ENCODE measurements around the gene DEGS2.

The DEGS2 gene

DNA sequence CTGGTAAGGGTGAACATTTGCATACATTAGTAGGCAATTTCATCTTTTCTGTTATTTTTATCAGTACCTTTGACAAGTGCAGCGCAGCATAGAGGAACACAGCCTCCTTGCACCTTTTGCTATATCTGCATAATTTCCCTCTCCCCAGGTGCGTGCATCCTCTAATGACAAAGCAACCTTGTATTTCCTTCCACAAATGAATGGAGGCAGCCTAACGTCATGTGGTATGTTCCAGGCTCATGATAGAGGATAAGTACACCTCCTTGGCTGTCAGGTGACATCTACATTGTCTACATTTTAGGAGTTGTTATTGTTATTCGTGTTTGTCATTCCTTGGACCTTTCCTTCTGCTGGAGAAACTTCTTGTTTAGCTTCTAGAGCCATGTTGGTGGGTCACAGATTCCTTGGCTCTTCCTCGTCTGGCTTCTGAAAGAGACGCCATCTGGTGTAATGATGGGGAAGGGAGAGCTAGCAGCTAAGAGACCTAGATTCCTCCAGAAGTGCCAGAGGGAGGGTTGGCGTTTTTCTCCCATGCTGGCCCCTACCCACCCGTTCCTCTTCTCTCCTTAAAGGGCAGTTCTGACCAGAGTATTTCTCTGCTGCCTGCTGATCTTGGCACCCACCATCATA is 57.2 kb downstream of the DEGS2 start:
- DNase-seq (ENCODE audit: low read depth) = no peak
- TF ChIP-seq, protein P1, sequence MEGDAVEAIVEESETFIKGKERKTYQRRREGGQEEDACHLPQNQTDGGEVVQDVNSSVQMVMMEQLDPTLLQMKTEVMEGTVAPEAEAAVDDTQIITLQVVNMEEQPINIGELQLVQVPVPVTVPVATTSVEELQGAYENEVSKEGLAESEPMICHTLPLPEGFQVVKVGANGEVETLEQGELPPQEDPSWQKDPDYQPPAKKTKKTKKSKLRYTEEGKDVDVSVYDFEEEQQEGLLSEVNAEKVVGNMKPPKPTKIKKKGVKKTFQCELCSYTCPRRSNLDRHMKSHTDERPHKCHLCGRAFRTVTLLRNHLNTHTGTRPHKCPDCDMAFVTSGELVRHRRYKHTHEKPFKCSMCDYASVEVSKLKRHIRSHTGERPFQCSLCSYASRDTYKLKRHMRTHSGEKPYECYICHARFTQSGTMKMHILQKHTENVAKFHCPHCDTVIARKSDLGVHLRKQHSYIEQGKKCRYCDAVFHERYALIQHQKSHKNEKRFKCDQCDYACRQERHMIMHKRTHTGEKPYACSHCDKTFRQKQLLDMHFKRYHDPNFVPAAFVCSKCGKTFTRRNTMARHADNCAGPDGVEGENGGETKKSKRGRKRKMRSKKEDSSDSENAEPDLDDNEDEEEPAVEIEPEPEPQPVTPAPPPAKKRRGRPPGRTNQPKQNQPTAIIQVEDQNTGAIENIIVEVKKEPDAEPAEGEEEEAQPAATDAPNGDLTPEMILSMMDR (IDR thresholded peaks at IDR 0.05; ENCODE audit: control insufficient read depth, insufficient read depth, low read depth, low read length, missing control alignments) = no peak
- H3K4me3 ChIP-seq (ENCODE audit: control insufficient read depth, low read depth, low read length) = no peak overlapping the region

DNA sequence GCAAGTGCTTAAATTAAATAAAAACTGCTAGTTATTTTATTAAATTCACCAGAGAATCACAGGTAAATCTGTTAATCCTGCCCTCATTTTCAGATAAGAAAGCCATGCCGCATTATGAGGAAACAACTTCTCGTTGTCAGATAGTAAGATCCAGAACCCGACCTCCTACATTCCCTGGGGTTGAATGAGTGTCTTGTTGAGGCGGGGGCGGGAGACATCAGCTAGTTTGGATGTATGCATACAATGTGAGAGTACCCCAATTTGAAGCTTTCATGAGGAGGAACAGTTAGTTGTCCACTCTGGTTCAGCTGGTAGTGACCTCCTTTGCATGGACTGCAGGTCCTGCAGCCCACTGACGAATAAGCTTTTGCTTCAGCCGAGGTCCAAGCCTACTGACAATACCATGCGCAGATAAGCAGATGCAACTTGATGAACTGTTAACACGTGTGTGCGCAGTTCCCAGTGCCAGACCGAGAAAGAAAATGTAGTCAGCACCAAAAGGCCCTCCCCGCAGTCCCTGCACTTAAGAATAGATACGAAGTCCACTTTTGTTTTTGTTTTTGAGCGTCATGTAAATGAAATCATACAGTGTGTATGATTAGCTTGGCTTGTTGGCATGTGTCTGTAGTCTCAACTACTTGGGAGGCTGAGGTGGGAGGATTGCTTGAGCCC is 59.3 kb downstream of the DEGS2 start:
- TF ChIP-seq, protein P1 (IDR thresholded peaks at IDR 0.05; ENCODE audit: control insufficient read depth, insufficient read depth, low read depth, low read length, missing control alignments) = no peak

DNA sequence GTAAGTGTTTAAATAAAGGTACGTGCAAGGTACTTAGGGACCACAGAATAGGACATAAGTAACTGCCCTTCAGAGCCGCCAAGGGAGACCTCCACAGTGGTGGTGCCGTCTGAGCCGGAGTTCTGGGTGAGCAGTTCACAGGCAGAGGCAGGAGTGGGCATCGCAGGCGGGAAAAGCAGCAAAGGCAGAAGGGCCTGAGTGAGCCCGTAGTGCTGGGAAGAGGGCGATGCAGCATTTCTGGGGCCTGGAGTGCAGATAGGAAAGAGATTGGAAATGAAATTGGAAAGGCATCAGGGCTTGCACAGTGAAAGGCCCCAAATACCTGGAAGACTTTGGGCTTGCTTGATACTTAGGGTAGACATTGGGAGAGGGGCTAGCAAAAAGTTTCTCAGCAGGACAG is 61.3 kb downstream of the DEGS2 start:
- DNase-seq (ENCODE audit: low read depth) = no peak
- TF ChIP-seq, protein P1 (IDR thresholded peaks at IDR 0.05; ENCODE audit: control insufficient read depth, insufficient read depth, low read depth, low read length, missing control alignments) = no peak
- no peak overlapping the region for H3K4me3 ChIP-seq (ENCODE audit: control insufficient read depth, low read depth, low read length)

More for the DNA sequence above, 59.3 kb downstream of the DEGS2 start:
- no peak for DNase-seq (ENCODE audit: low read depth)
- no peak overlapping the region for H3K4me3 ChIP-seq (ENCODE audit: control insufficient read depth, low read depth, low read length)

DNA sequence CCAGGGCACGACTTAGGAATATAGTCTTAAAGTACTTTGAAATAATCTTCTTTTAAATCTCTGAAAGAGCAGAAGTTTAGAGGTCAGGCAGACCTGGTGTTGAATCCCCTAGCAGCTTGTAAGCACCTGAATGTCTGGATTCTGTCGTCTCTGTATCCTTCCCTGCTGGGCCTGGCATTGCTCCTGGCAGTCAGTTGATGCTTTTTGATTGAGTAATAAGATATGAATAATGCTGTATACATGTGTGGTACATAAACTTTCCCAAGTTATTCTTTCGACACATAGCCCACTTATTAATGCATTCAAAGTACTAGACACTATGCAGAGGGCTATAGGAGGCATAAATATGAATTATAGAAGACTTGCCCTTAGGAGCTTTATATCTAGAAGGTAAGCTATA is 62.8 kb downstream of the DEGS2 start:
- no peak for DNase-seq (ENCODE audit: low read depth)
- TF ChIP-seq, protein P1 (IDR thresholded peaks at IDR 0.05; ENCODE audit: control insufficient read depth, insufficient read depth, low read depth, low read length, missing control alignments) = no peak
- H3K4me3 ChIP-seq (ENCODE audit: control insufficient read depth, low read depth, low read length) = no peak overlapping the region
